ENCODE results near the gene C1QC. TPM values are rescaled to one million over a fixed set of nuclear protein-coding genes. Genes with fewer than 3 reads are reported as not detected.

C1QC gene
- total RNA-seq, 1 donor from 2014 or later = 800 TPM

GRCh38 chr1:22611530-22611947 lies 31.9 kb upstream of the C1QC start:
- Histone ChIP-seq H3K9me3 (no peaks in the 10 kb centered on the region), H3K4me1 (no peaks in the 10 kb centered on the region), H3K4me3 (no peak overlapping the region), H3K36me3 (no peaks in the 10 kb centered on the region), H3K27me3 (ENCODE audit: low read depth) (peaks cover 29% of the 10 kb centered on the region), H3K27ac (no peak overlapping the region)
- DNase-seq = peak; percentile 46
- TF ChIP-seq CTCF (IDR thresholded peaks at IDR 0.05) = no peak
- ATAC-seq = peak; percentile 41 to 56
- intact Hi-C loops (cut with DNase I) = no loop called here

- intact Hi-C loops (cut with DNase I) = no loop called here
- TF ChIP-seq CTCF (IDR thresholded peaks at IDR 0.05) = no peak
- no peak overlapping the region for H3K27ac ChIP-seq
Measured at GRCh38 chr1:22612671-22613571, 30.5 kb upstream of the C1QC start.

GRCh38 chr1:22613572-22613918 lies 29.9 kb upstream of the C1QC start:
- intact Hi-C loops (cut with DNase I) = no loop called here
- DNase-seq = peak; percentile 3
- Histone ChIP-seq H3K27ac (no peak overlapping the region), H3K9me3 (no peaks in the 10 kb centered on the region), H3K27me3 (ENCODE audit: low read depth) (peaks cover 40% of the 10 kb centered on the region), H3K4me1 (no peaks in the 10 kb centered on the region), H3K4me3 (no peak overlapping the region), H3K36me3 (no peaks in the 10 kb centered on the region)
- ATAC-seq = no peak
- no peak for TF ChIP-seq CTCF (IDR thresholded peaks at IDR 0.05)

More at GRCh38 chr1:22612671-22613571, 30.5 kb upstream of the C1QC start:
- Histone ChIP-seq H3K9me3 (no peaks in the 10 kb centered on the region), H3K27me3 (ENCODE audit: low read depth) (peaks cover 35% of the 10 kb centered on the region), H3K4me3 (no peak overlapping the region), H3K36me3 (no peaks in the 10 kb centered on the region), H3K4me1 (no peaks in the 10 kb centered on the region)
- ATAC-seq (no peak), DNase-seq (peak; percentile 14)

- ATAC-seq = no peak
- H3K27me3 ChIP-seq (ENCODE audit: low read depth) = peaks cover 40% of the 10 kb centered on the region
- H3K36me3 ChIP-seq = no peaks in the 10 kb centered on the region
- no peaks in the 10 kb centered on the region for H3K9me3 ChIP-seq
- H3K4me3 ChIP-seq = no peak overlapping the region
- no peak overlapping the region for H3K27ac ChIP-seq
- H3K4me1 ChIP-seq = no peaks in the 10 kb centered on the region
- peak; percentile 24 for DNase-seq
- intact Hi-C loops (cut with DNase I) = no loop called here
- no peak for TF ChIP-seq CTCF (IDR thresholded peaks at IDR 0.05)
Measured at GRCh38 chr1:22613951-22614350, 29.5 kb upstream of the C1QC start.

GRCh38 chr1:22615886-22616285 lies 27.5 kb upstream of the C1QC start:
- DNase-seq = no peak
- peaks cover 47% of the 10 kb centered on the region for H3K27me3 ChIP-seq (ENCODE audit: low read depth)
- H3K4me1 ChIP-seq = no peaks in the 10 kb centered on the region
- no peaks in the 10 kb centered on the region for H3K36me3 ChIP-seq
- peak in 1 of 2 donors; percentile 17 for ATAC-seq
- no peak for TF ChIP-seq CTCF (IDR thresholded peaks at IDR 0.05)
- H3K9me3 ChIP-seq = no peaks in the 10 kb centered on the region
- H3K27ac ChIP-seq = no peak overlapping the region
- intact Hi-C loops (cut with DNase I) = no loop called here
- H3K4me3 ChIP-seq = no peak overlapping the region
